Fibroblast of lung (primary cell): ENCODE data around the gene PON3. TPM values are rescaled to one million over a fixed set of nuclear protein-coding genes. Genes with fewer than 3 reads are reported as not detected.
A peak's percentile ranks its signal among the peaks of the same experiment; 100 is the strongest.

ENCODE experiments used
- DNase-seq, 2 donors: peaks; one replicate each; pipeline versions ENCODE4 v3.0.0 to v3.0.0-alpha.2; 2010; ENCODE audit warnings: low read depth in 2 of 2
- H2AFZ ChIP-seq: 2 replicates; pipeline ENCODE4 v1.5.1; 2012; ENCODE audit warnings: low read length, control low read depth, inconsistent platforms
- H3K27ac ChIP-seq: 2 replicates; pipeline ENCODE4 v1.5.1; 2011; ENCODE audit warnings: low read length, control low read depth; ENCODE audit not compliant: insufficient read depth
- H3K27me3 ChIP-seq: 2 replicates; pipeline ENCODE4 v1.5.1; 2011; ENCODE audit warnings: mild to moderate bottlenecking, low read length; ENCODE audit not compliant: control insufficient read depth, insufficient read depth
- H3K36me3 ChIP-seq: 2 replicates; pipeline ENCODE4 v1.5.1; 2011; ENCODE audit warnings: low read length; ENCODE audit not compliant: control insufficient read depth, insufficient read depth
- H3K4me1 ChIP-seq: 2 replicates; pipeline ENCODE4 v1.5.1; 2011; ENCODE audit warnings: low read length; ENCODE audit not compliant: control insufficient read depth, insufficient read depth; ENCODE audit errors: extremely low read depth
- H3K4me2 ChIP-seq: 2 replicates; pipeline ENCODE4 v1.5.1; 2011; ENCODE audit warnings: low read length, control low read depth; ENCODE audit not compliant: insufficient read depth; ENCODE audit errors: extremely low read depth
- H3K4me3 ChIP-seq, 4 experiments: fragments of 200-600 bp in 1 of 4; sonication (generic) in 1 of 4; replicated peaks in 1 of 4; 2 replicates each; pipeline ENCODE4 v1.5.1; 2011 to 2016; ENCODE audit warnings: low read length in 4 of 4, low read depth in 3 of 4, mild to moderate bottlenecking in 3 of 4, control low read depth in 2 of 4, inconsistent platforms in 1 of 4, mixed read lengths in 1 of 4; ENCODE audit not compliant: insufficient read depth in 1 of 4; ENCODE audit errors: control extremely low read depth in 1 of 4
- H3K79me2 ChIP-seq: 2 replicates; pipeline ENCODE4 v1.5.1; 2012; ENCODE audit warnings: mild to moderate bottlenecking, low read length, inconsistent platforms; ENCODE audit not compliant: control insufficient read depth, insufficient read depth
- H3K9ac ChIP-seq: 2 replicates; pipeline ENCODE4 v1.5.1; 2011; ENCODE audit warnings: mild to moderate bottlenecking, low read length, control low read depth; ENCODE audit not compliant: insufficient read depth
- H3K9me3 ChIP-seq: 2 replicates; pipeline ENCODE4 v1.5.1; 2012; ENCODE audit warnings: low read depth, low read length; ENCODE audit not compliant: control insufficient read depth, insufficient read depth
- H4K20me1 ChIP-seq: 2 replicates; pipeline ENCODE4 v1.5.1; 2011; ENCODE audit warnings: low read length; ENCODE audit not compliant: control insufficient read depth, insufficient read depth; ENCODE audit errors: extremely low read depth
- CTCF ChIP-seq, 2 donors: IDR thresholded peaks in 1 of 2; conservative IDR thresholded peaks in 1 of 2; 1 replicate in 1 of 2; 2 replicates in 1 of 2; pipeline ENCODE4 v1.5.1; 2011 to 2012; ENCODE audit warnings: low read length in 2 of 2, control low read depth in 1 of 2, inconsistent platforms in 1 of 2, low read depth in 1 of 2, mild to moderate bottlenecking in 1 of 2
- EZH2 ChIP-seq: IDR thresholded peaks from 2 replicates; pipeline ENCODE4 v1.5.1; 2012; ENCODE audit warnings: low read length, control low read depth, mild to moderate bottlenecking; ENCODE audit errors: missing control alignments
- polyA plus RNA-seq, 2 donors: library from polyadenylated mRNA; depleted of rRNA in 1 of 2; stranded (reverse) in 1 of 2; unstranded in 1 of 2; fragments of >200 nt; gene quantifications; 2 replicates each; pipeline ENCODE4 v1.2.1, GENCODE V29; 2011 to 2012; ENCODE audit warnings: missing spikeins in 1 of 2
- total RNA-seq: library from RNA; depleted of rRNA; stranded (reverse); fragments of >200 nt; gene quantifications from 2 replicates; pipeline ENCODE4 v1.2.1, GENCODE V29; 2014

Gene PON3
- total and polyA plus RNA-seq, 2 donors (not counting 1 experiment from before 2014, with no cell fraction given) = under 0.01 to 0.50 TPM

GRCh38 chr7:95330961-95331337 lies 65.2 kb downstream of the PON3 start:
- no peak overlapping the region for H3K27ac ChIP-seq
- H3K9me3 ChIP-seq = no peaks in the 10 kb centered on the region
- H3K79me2 ChIP-seq = no peaks in the 10 kb centered on the region
- peak overlapping the region; percentile 72 for H2AFZ ChIP-seq
- no peak for TF ChIP-seq EZH2
- no peak for TF ChIP-seq CTCF (conservative IDR thresholded peaks at IDR 0.05 in 1 of 2, IDR thresholded peaks at IDR 0.05 in 1 of 2; ENCODE audit: low read depth in 1 of 2, low read length in 2 of 2)
- H3K9ac ChIP-seq = no peak overlapping the region
- no peaks in the 10 kb centered on the region for H3K36me3 ChIP-seq
- no peaks in the 10 kb centered on the region for H4K20me1 ChIP-seq
- H3K27me3 ChIP-seq = no peaks in the 10 kb centered on the region
- peak overlapping the region; percentile 16 to 58 (median 34) for H3K4me3 ChIP-seq
- H3K4me1 ChIP-seq = peaks cover 8% of the 10 kb centered on the region
- no peak for DNase-seq
- peak overlapping the region; percentile 83 for H3K4me2 ChIP-seq

GRCh38 chr7:95330204-95330960 lies 65.8 kb downstream of the PON3 start:
- Histone ChIP-seq H3K27ac (no peak overlapping the region), H3K79me2 (no peaks in the 10 kb centered on the region), H3K4me3 (peak overlapping the region; percentile 16 to 58 (median 34)), H3K4me2 (peak overlapping the region; percentile 83), H4K20me1 (no peaks in the 10 kb centered on the region), H3K9ac (no peak overlapping the region), H3K4me1 (peaks cover 3% of the 10 kb centered on the region), H2AFZ (peak overlapping the region; percentile 72), H3K36me3 (no peaks in the 10 kb centered on the region), H3K27me3 (no peaks in the 10 kb centered on the region), H3K9me3 (no peaks in the 10 kb centered on the region)
- DNase-seq = peak; percentile 14 to 16
- TF ChIP-seq CTCF (conservative IDR thresholded peaks at IDR 0.05 in 1 of 2, IDR thresholded peaks at IDR 0.05 in 1 of 2; ENCODE audit: low read depth in 1 of 2, low read length in 2 of 2) (no peak), EZH2 (no peak)

- DNase-seq = peak in 1 of 2 donors; percentile 76
- no peak overlapping the region for H3K9ac ChIP-seq
- H3K4me3 ChIP-seq = no peak overlapping the region
- no peaks in the 10 kb centered on the region for H3K4me1 ChIP-seq
- H4K20me1 ChIP-seq = no peaks in the 10 kb centered on the region
- no peaks in the 10 kb centered on the region for H3K9me3 ChIP-seq
- H3K27ac ChIP-seq = no peak overlapping the region
- H3K36me3 ChIP-seq = no peaks in the 10 kb centered on the region
- H3K27me3 ChIP-seq = no peaks in the 10 kb centered on the region
- no peak overlapping the region for H2AFZ ChIP-seq
- TF ChIP-seq CTCF (conservative IDR thresholded peaks at IDR 0.05 in 1 of 2, IDR thresholded peaks at IDR 0.05 in 1 of 2; ENCODE audit: low read depth in 1 of 2, low read length in 2 of 2) (no peak), EZH2 (no peak)
- no peaks in the 10 kb centered on the region for H3K79me2 ChIP-seq
- no peak overlapping the region for H3K4me2 ChIP-seq
Observed at GRCh38 chr7:95327356-95327755, 68.8 kb downstream of the PON3 start.
